HEK293 (cell line): ENCODE results near the gene ADAMTS12.

Source experiments
- CTCF ChIA-PET: fragments of 350-600 bp; formaldehyde crosslinking; extraction: SDS; loops from one replicate; lab custom pipeline; 2021; ENCODE audit warnings: antibody characterized with exemption; lab: Yijun Ruan, JAX
- POLR2A ChIA-PET: fragments of 300-600 bp; formaldehyde crosslinking; extraction: SDS; loops from one replicate; lab custom pipeline; 2020; ENCODE audit warnings: antibody characterized with exemption, inconsistent platforms; lab: Yijun Ruan, JAX
- H3K27ac ChIP-seq: fragments of 200-500 bp; sonication (Bioruptor generic); 2 replicates; pipeline ENCODE4 v1.5.1; 2014; ENCODE audit warnings: low read depth, low read length, control low read depth, inconsistent platforms; ENCODE audit errors: extremely low read depth
- H3K36me3 ChIP-seq, 2 experiments: fragments of 200-500 bp in 1 of 2; sonication (Bioruptor generic) in 1 of 2; 1 replicate in 1 of 2; 2 replicates in 1 of 2; pipeline ENCODE4 v1.5.1; 2014 to 2017; ENCODE audit warnings: inconsistent platforms in 2 of 2, low read length in 2 of 2; ENCODE audit not compliant: control insufficient read depth in 2 of 2, insufficient read depth in 1 of 2
- H3K4me1 ChIP-seq: fragments of 200-500 bp; sonication (Bioruptor generic); 2 replicates; pipeline ENCODE4 v1.5.1; 2014; ENCODE audit warnings: mild to moderate bottlenecking, low read length, inconsistent platforms; ENCODE audit not compliant: control insufficient read depth, insufficient read depth
- H3K4me3 ChIP-seq: 2 replicates; pipeline ENCODE4 v1.5.1; 2011; ENCODE audit warnings: low read depth, mild to moderate bottlenecking, control low read depth, low read length, moderate library complexity
- H3K9me3 ChIP-seq: fragments of 200-500 bp; sonication (Bioruptor generic); 2 replicates; pipeline ENCODE4 v1.5.1; 2014; ENCODE audit warnings: low read depth, low read length, inconsistent platforms; ENCODE audit not compliant: control insufficient read depth, insufficient read depth
- BCL11A ChIP-seq: fragments of 450-650 bp; formaldehyde crosslinking; IDR thresholded peaks from 2 replicates; pipeline ENCODE4 v1.5.1; 2016; ENCODE audit warnings: low read depth, missing biosample characterization, missing genetic modification characterization
- GLI2 ChIP-seq: fragments of 450-650 bp; formaldehyde crosslinking; IDR thresholded peaks from 2 replicates; pipeline ENCODE4; 2017; ENCODE audit warnings: missing biosample characterization, missing genetic modification characterization, low read depth, borderline replicate concordance
- GLIS1 ChIP-seq: fragments of 450-650 bp; formaldehyde crosslinking; IDR thresholded peaks from 2 replicates; pipeline ENCODE4 v1.5.1; 2016; ENCODE audit warnings: missing biosample characterization, missing genetic modification characterization
- HOXC10 ChIP-seq: sonication (generic); formaldehyde crosslinking; IDR thresholded peaks from 2 replicates; pipeline ENCODE4 v1.8.1; 2023; ENCODE audit warnings: mild to moderate bottlenecking, missing genetic modification reagents
- KLF7 ChIP-seq: fragments of 450-650 bp; formaldehyde crosslinking; IDR thresholded peaks from 2 replicates; pipeline ENCODE4 v1.5.1; 2016; ENCODE audit warnings: missing biosample characterization, missing genetic modification characterization, borderline replicate concordance
- KLF8 ChIP-seq: fragments of 450-650 bp; formaldehyde crosslinking; IDR thresholded peaks from 2 replicates; pipeline ENCODE4 v1.5.1; 2016; ENCODE audit warnings: missing biosample characterization, missing genetic modification characterization
- KLF9 ChIP-seq: fragments of 450-650 bp; formaldehyde crosslinking; IDR thresholded peaks from 2 replicates; pipeline ENCODE4 v1.5.1; 2016; ENCODE audit warnings: missing biosample characterization, missing genetic modification characterization, low read depth
- PRDM1 ChIP-seq: fragments of 450-650 bp; formaldehyde crosslinking; IDR thresholded peaks from 2 replicates; pipeline ENCODE4; 2016; ENCODE audit warnings: missing biosample characterization, missing genetic modification characterization
- REPIN1 ChIP-seq: fragments of 450-650 bp; formaldehyde crosslinking; IDR thresholded peaks from 2 replicates; pipeline ENCODE4 v1.5.1; 2017; ENCODE audit warnings: missing biosample characterization, missing genetic modification characterization, low read depth
- SCRT2 ChIP-seq: fragments of 450-650 bp; formaldehyde crosslinking; IDR thresholded peaks from 2 replicates; pipeline ENCODE4 v1.5.1; 2016; ENCODE audit warnings: missing biosample characterization, missing genetic modification characterization
- ZNF146 ChIP-seq: fragments of 450-650 bp; formaldehyde crosslinking; IDR thresholded peaks from 2 replicates; pipeline ENCODE4 v1.5.1; 2016; ENCODE audit warnings: missing biosample characterization, missing genetic modification characterization
- ZNF16 ChIP-seq: fragments of 450-650 bp; formaldehyde crosslinking; IDR thresholded peaks from 2 replicates; pipeline ENCODE4 v1.5.1; 2016; ENCODE audit warnings: low read depth, missing biosample characterization, missing genetic modification characterization
- ZNF184 ChIP-seq: fragments of 450-650 bp; IDR thresholded peaks from 2 replicates; pipeline ENCODE4 v1.5.1; 2018; ENCODE audit warnings: missing biosample characterization, mild to moderate bottlenecking, missing genetic modification characterization
- ZNF19 ChIP-seq: fragments of 450-650 bp; formaldehyde crosslinking; IDR thresholded peaks from 2 replicates; pipeline ENCODE4; 2016; ENCODE audit warnings: missing biosample characterization, missing genetic modification characterization, low read depth
- ZNF223 ChIP-seq: fragments of 450-650 bp; formaldehyde crosslinking; IDR thresholded peaks from 2 replicates; pipeline ENCODE4 v1.5.1; 2016; ENCODE audit warnings: missing biosample characterization, missing genetic modification characterization
- ZNF24 ChIP-seq: fragments of 450-650 bp; formaldehyde crosslinking; IDR thresholded peaks from 2 replicates; pipeline ENCODE4 v1.5.1; 2016; ENCODE audit warnings: missing biosample characterization, missing genetic modification characterization
- ZNF248 ChIP-seq: fragments of 450-650 bp; formaldehyde crosslinking; IDR thresholded peaks from 2 replicates; pipeline ENCODE4 v1.5.1; 2017; ENCODE audit warnings: missing biosample characterization, missing genetic modification characterization
- ZNF324 ChIP-seq: fragments of 450-650 bp; formaldehyde crosslinking; IDR thresholded peaks from 2 replicates; pipeline ENCODE4 v1.5.1; 2016; ENCODE audit warnings: missing biosample characterization, missing genetic modification characterization
- ZNF416 ChIP-seq: fragments of 450-650 bp; formaldehyde crosslinking; IDR thresholded peaks from 2 replicates; pipeline ENCODE4 v1.5.1; 2016; ENCODE audit warnings: missing biosample characterization, missing genetic modification characterization
- ZNF433 ChIP-seq: fragments of 450-650 bp; formaldehyde crosslinking; IDR thresholded peaks from 2 replicates; pipeline ENCODE4 v1.5.1; 2016; ENCODE audit warnings: missing biosample characterization, missing genetic modification characterization, low read depth
- ZNF555 ChIP-seq: fragments of 450-650 bp; formaldehyde crosslinking; conservative IDR thresholded peaks from 2 replicates; pipeline ENCODE4 v1.5.1; 2017; ENCODE audit warnings: missing biosample characterization, mild to moderate bottlenecking, missing genetic modification characterization, inconsistent platforms
- ZNF664 ChIP-seq: fragments of 450-650 bp; formaldehyde crosslinking; IDR thresholded peaks from 2 replicates; pipeline ENCODE4 v1.5.1; 2016; ENCODE audit warnings: missing biosample characterization, missing genetic modification characterization
- ZNF677 ChIP-seq: fragments of 450-650 bp; IDR thresholded peaks from 2 replicates; pipeline ENCODE4 v1.5.0; 2018; ENCODE audit warnings: missing biosample characterization, mild to moderate bottlenecking, missing genetic modification characterization, moderate library complexity
- ZNF701 ChIP-seq: fragments of 450-650 bp; formaldehyde crosslinking; IDR thresholded peaks from 2 replicates; pipeline ENCODE4 v1.5.1; 2016; ENCODE audit warnings: missing biosample characterization, missing genetic modification characterization
- ZNF792 ChIP-seq: fragments of 450-650 bp; formaldehyde crosslinking; IDR thresholded peaks from 2 replicates; pipeline ENCODE4 v1.5.1; 2016; ENCODE audit warnings: missing biosample characterization, missing genetic modification characterization
- TF ChIP-seq, protein P1 (sequence below): fragments of 450-650 bp; formaldehyde crosslinking; conservative IDR thresholded peaks from 2 replicates; pipeline ENCODE4 v1.5.1; 2016; ENCODE audit warnings: low read depth, missing biosample characterization, missing genetic modification characterization

Gene ADAMTS12

DNA sequence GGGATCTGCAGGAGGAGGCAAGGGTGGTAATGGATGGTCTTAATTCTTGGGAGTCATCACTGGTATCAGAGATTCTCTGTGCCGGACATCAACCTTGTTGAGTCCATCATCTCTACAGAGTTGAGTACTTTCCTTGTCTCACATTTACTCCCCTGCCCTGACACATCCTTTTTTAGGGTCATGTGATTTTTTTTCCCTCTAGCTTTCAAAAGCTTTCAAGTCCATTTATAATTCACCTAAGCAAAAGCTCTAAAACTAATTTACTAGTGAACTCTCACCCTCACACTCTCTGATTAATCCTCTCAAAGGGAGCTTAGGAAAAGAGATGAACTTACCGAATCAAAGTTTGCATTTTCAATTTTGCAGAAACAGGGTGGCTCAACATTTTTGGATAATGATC is 258.1 kb downstream of the ADAMTS12 start:
- H3K27ac ChIP-seq, result no peak overlapping the region
- no peaks in the 10 kb centered on the region for H3K36me3 ChIP-seq
- no peaks in the 10 kb centered on the region for H3K9me3 ChIP-seq
- ChIA-PET CTCF (interaction anchor here (0.6 kb wide), 1 partner anchor 46 kb away, joined by 3 read pairs; no protein-coding TSS in a partner anchor), POLR2A (no interaction called here)
- no peak overlapping the region for H3K4me3 ChIP-seq
- no peaks in the 10 kb centered on the region for H3K4me1 ChIP-seq
- TF ChIP-seq ZNF184 (tag by site-specific recombination) (no peak), ZNF664 (tag by site-specific recombination) (no peak), KLF7 (tag by site-specific recombination) (no peak), ZNF24 (tag by site-specific recombination) (no peak), ZNF701 (tag by site-specific recombination) (no peak)

DNA sequence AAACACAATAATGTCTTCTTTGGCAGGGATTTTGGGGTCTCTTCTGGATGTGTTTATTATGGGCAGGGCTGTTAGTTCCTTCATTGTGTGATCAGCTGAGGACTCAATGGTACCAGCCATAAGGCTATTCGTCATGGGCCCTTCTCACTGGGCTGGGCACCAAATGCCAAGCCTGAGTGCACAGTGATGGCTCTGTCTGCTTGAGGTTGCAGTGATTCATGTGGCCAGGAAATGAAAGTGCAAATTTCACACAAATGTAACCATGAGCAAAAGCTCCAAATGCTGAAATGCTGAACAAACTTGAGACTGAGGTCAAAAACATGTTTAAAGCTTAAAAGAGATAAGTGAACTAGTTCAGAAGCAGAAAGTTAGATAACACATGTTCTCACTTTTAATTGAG is 260.0 kb downstream of the ADAMTS12 start:
- H3K4me3 ChIP-seq, result no peak overlapping the region
- no peak overlapping the region for H3K27ac ChIP-seq
- POLR2A ChIA-PET, result no interaction called here
- no peaks in the 10 kb centered on the region for H3K4me1 ChIP-seq
- TF ChIP-seq ZNF416 (tag by site-specific recombination), result no peak
- no peak for TF ChIP-seq ZNF223 (tag by site-specific recombination)
- TF ChIP-seq ZNF433 (tag by site-specific recombination), result no peak
- TF ChIP-seq KLF9 (tag by site-specific recombination), result no peak
- no peak for TF ChIP-seq BCL11A (tag by site-specific recombination)
- TF ChIP-seq ZNF324 (tag by site-specific recombination), result no peak
- no peak for TF ChIP-seq PRDM1 (tag by site-specific recombination)
- CTCF ChIA-PET, result interaction anchor here (0.6 to 0.8 kb wide), 2 partner anchors 37 to 338 kb away, joined by 3 to 4 read pairs; no protein-coding TSS in a partner anchor
- H3K36me3 ChIP-seq, result no peaks in the 10 kb centered on the region
- no peaks in the 10 kb centered on the region for H3K9me3 ChIP-seq

DNA sequence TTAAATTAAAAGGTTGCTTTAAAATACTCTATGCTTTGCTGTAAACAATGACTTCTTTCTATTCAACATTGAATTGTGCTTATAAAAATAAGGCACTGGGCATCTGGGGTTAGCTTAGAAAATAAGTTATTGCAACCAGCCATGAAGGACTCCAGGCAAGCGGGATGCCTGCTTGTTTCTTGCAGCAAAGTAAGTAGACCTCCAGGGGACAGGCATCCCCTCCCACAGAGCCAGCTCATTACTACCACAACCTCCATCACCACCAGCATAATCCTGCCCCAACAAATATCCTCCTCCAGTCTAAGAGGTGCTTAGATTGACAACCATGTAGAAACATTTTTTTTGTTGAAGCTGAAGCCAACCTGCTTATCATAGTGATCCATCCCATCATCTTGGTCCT is 260.7 kb downstream of the ADAMTS12 start:
- H3K9me3 ChIP-seq, result no peaks in the 10 kb centered on the region
- ChIA-PET POLR2A (no interaction called here), CTCF (no interaction called here)
- H3K4me3 ChIP-seq, result no peak overlapping the region
- H3K4me1 ChIP-seq, result no peaks in the 10 kb centered on the region
- no peaks in the 10 kb centered on the region for H3K36me3 ChIP-seq
- TF ChIP-seq KLF8 (tag by site-specific recombination) (no peak), GLIS1 (peak; percentile 36)
- H3K27ac ChIP-seq, result no peak overlapping the region

DNA sequence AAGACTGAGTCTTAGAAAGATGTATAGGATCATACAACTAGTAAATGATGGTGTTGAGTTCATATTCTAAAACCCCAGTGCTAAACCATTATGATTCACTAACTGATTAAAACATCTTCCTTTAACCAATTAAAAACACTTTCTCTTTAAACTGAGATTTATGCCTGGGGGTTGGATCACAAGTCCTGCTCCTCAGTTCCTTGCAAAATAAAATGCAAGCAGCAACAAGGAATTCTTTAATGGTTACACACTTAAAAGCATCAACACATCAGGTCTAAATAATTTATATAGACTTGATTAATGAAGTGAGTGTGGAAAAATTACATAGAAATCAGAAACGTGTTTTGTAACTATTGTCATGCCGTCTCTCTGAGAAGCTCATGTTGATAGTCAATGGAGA is 261.8 kb downstream of the ADAMTS12 start:
- Histone ChIP-seq H3K9me3 (no peaks in the 10 kb centered on the region), H3K4me1 (no peaks in the 10 kb centered on the region), H3K27ac (no peak overlapping the region), H3K4me3 (no peak overlapping the region), H3K36me3 (no peaks in the 10 kb centered on the region)
- TF ChIP-seq ZNF792 (tag by site-specific recombination), result no peak
- TF ChIP-seq ZNF19, result no peak
- TF ChIP-seq ZNF677 (tag by site-specific recombination), result no peak
- no peak for TF ChIP-seq GLI2 (tag by site-specific recombination)
- TF ChIP-seq ZNF146, result no peak
- TF ChIP-seq, protein P1, sequence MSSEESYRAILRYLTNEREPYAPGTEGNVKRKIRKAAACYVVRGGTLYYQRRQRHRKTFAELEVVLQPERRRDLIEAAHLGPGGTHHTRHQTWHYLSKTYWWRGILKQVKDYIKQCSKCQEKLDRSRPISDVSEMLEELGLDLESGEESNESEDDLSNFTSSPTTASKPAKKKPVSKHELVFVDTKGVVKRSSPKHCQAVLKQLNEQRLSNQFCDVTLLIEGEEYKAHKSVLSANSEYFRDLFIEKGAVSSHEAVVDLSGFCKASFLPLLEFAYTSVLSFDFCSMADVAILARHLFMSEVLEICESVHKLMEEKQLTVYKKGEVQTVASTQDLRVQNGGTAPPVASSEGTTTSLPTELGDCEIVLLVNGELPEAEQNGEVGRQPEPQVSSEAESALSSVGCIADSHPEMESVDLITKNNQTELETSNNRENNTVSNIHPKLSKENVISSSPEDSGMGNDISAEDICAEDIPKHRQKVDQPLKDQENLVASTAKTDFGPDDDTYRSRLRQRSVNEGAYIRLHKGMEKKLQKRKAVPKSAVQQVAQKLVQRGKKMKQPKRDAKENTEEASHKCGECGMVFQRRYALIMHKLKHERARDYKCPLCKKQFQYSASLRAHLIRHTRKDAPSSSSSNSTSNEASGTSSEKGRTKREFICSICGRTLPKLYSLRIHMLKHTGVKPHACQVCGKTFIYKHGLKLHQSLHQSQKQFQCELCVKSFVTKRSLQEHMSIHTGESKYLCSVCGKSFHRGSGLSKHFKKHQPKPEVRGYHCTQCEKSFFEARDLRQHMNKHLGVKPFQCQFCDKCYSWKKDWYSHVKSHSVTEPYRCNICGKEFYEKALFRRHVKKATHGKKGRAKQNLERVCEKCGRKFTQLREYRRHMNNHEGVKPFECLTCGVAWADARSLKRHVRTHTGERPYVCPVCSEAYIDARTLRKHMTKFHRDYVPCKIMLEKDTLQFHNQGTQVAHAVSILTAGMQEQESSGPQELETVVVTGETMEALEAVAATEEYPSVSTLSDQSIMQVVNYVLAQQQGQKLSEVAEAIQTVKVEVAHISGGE, result no peak
- TF ChIP-seq REPIN1 (tag by site-specific recombination), result no peak
- TF ChIP-seq ZNF555 (tag by site-specific recombination), result no peak
- TF ChIP-seq KLF7 (tag by site-specific recombination), result no peak
- no peak for TF ChIP-seq SCRT2 (tag by site-specific recombination)
- no peak for TF ChIP-seq ZNF16 (tag by site-specific recombination)
- TF ChIP-seq GLIS1, result no peak
- no peak for TF ChIP-seq ZNF248 (tag by site-specific recombination)
- TF ChIP-seq HOXC10, result no peak
- CTCF ChIA-PET, result no interaction called here
- POLR2A ChIA-PET, result no interaction called here
